T follicular helper cell (primary cell): Measurements from ENCODE around the gene SPTBN4.

Source experiments
- DNase-seq: peaks from one replicate; pipeline ENCODE4 v3.0.0-alpha.2; 2020; ENCODE audit warnings: low read depth

The SPTBN4 gene

GRCh38 chr19:40565910-40566495 lies 99.2 kb downstream of the SPTBN4 start:
- no peak for DNase-seq

- no peak for DNase-seq
These were observed 100.4 kb downstream of the SPTBN4 start for GRCh38 chr19:40567040-40567749.

DNA sequence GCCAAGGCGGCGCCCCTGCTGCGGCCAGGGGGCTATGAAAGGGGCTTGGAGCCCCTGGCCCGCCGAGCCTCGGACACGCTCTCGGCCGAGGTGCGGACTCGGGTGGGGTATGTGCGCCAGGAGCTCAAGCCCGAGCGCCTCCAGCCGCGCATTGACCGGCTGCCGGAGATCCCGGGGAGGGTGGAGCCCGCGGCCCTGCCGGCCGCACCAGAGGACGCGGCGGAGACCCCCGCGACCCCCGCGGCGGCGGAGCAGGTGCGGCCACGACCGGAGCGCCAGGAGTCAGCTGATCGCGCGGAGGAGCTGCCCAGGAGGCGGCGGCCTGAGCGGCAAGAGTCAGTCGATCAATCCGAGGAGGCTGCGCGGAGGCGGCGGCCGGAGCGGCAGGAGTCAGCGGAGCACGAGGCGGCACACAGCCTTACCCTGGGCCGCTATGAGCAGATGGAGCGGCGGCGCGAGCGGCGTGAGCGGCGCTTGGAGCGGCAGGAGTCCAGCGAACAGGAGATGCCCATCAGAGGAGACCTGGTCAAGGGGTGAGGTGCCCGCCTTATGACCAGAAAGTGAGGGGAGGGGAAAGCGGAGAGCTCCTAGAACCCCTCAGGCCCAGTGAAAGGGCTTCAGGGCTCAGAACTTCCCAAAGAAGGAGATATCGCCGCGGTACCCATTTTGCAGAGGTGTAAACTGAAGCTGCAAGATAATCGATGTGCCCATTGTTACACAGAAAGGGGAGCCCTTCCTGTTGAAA lies 101.1 kb downstream of the SPTBN4 start:
- no peak for DNase-seq

- DNase-seq, result peak; percentile 95
These were observed 103.7 kb downstream of the SPTBN4 start for GRCh38 chr19:40570313-40571004.

DNA sequence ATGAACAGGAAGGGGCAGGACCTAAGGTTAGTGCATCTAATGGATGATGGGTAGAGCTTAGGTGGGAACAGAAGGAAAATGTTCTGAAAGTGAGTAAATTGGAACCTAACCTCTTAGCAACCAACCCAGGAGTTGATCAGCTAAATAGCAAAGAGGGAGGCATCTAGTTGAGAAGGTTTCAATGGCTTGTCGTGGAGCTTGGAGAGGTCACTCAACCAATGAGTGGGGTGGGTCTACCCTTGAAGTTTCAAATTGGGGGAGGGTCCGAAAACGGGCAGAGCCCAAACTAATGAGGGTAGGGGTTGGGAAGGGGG lies 104.2 kb downstream of the SPTBN4 start:
- no peak for DNase-seq

DNA sequence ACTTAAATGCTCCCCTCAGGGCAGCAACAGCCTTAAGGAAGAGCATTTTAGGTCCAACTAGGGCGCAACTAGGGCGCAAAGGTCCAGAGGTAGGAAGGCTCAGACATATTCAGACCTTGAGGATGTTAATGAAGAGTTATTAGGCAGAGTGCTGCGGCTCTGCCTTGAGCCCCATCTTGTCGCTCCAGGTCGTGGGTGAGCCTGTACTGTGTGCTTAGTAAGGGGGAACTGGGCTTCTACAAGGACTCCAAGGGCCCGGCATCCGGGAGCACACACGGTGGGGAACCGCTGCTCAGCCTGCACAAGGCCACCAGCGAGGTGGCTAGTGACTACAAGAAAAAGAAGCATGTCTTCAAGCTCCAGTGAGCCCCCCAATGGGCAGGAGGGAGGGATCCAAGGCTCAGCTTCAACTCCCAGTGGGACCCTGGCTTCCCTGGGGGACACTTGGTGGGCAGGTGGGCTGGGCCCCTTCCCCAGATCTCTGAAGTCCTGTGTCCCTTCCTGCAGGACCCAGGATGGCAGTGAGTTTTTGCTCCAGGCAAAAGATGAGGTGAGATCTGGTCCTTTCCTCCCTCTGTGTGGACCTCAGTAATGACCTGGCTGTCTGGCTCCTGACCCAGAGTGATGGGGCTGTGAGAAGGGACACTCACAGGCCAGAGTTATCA lies 105.2 kb downstream of the SPTBN4 start:
- no peak for DNase-seq

- DNase-seq, result no peak
These were observed 108.5 kb downstream of the SPTBN4 start for GRCh38 chr19:40575326-40575725.

GRCh38 chr19:40576151-40576584 lies 109.4 kb downstream of the SPTBN4 start:
- DNase-seq, result no peak

GRCh38 chr19:40576585-40577451 lies 110.0 kb downstream of the SPTBN4 start, which contains the start of gene SHKBP1:
SHKBP1 (plus strand) TSS chr19:40576873; CDS start chr19:40576900, 27 bp downstream.
- peak; percentile 89 for DNase-seq

GRCh38 chr19:40578442-40578908 lies 111.7 kb downstream of the SPTBN4 start:
- DNase-seq, result no peak

GRCh38 chr19:40580619-40581018 lies 113.8 kb downstream of the SPTBN4 start:
- no peak for DNase-seq

GRCh38 chr19:40581531-40581930 lies 114.7 kb downstream of the SPTBN4 start:
- no peak for DNase-seq

DNA sequence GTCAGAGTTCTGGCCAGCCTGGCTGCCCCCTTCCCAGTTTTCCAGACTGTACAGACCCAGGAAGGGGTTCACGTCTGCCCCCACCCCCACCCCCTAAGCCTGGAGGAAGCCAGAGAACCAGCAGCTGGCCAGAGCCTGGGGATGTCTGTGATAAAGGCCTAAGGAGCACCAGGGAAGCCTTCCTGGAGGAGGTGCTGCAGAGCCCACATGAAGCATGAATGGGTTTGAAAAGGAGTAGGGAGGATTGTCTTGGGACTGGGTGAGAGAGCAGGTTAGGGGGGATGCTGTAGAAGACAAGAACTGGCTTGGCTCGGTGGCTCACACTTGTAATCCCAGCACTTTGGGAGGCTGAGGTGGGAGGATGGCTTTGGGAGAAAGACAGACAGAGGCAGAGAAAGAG lies 115.7 kb downstream of the SPTBN4 start:
- DNase-seq, result no peak

GRCh38 chr19:40583283-40583682 lies 116.5 kb downstream of the SPTBN4 start:
- DNase-seq, result no peak

GRCh38 chr19:40584007-40584406 lies 117.2 kb downstream of the SPTBN4 start:
- DNase-seq, result no peak

DNA sequence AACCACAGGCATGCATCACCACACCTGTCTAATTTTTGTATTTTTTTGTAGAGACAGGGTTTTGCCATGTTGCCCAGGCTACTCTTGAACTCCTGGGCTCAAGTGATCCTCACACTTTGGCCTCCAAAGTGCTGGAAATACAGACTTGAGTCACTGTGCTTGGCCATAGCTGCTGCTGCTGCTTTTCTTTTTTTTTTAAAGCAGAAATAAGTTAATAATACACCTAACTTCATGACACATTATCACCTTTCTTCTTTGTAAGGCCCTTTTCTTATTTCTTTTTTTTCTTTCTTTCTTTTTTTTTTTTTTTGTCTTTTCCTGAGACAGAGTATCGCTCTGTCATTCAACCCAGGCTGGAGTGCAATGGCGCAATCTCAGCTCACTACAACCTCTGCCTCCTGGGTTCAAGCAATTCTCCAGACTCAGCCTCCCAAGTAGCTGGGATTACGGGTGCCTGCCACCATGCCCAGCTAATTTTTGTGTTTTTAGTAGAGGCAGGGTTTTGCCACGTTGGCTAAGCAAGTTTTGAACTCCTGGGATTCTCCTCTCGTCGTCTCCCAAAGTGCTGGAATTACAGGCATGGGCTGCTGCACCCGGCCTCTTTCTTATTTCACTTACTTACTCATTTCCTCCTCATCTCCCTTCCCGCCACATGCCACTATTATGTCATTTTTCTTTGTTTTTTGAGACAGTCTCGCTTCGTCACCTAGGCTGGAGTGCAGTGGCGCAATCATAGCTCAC lies 118.6 kb downstream of the SPTBN4 start:
- DNase-seq, result no peak

DNA sequence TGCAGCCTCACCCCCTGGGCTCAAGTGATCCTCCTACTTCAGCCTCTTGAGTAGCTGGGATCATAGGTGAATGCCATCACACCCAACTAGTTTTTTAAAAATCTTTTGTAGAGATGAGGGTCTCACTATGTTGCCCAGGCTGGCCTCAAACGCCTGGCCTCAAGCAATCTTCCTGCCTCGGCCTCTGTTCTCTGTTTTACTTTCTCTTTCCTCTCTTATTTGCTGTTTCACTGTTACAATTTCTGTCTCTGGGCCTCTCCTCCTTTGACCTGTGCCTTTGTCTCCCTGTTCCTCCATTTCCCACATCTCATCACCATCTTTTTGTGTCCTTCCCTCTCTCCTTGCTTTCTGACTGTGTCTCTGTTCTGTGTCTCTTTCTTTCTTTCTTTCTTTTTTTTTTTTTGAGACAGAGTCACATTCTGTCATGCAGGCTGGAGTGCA lies 119.2 kb downstream of the SPTBN4 start:
- no peak for DNase-seq

- DNase-seq, result no peak
These were observed 119.8 kb downstream of the SPTBN4 start for GRCh38 chr19:40586611-40587010.

- DNase-seq, result no peak
These were observed 121.5 kb downstream of the SPTBN4 start for GRCh38 chr19:40588110-40588854.
